Ishikawa (cell line): ENCODE data around the gene SASH1.

ENCODE experiments used
- CREB1 ChIP-seq: IDR thresholded peaks from 2 replicates; pipeline ENCODE4 v1.6.1; 2012; ENCODE audit warnings: low read depth
- EP300 ChIP-seq: IDR thresholded peaks from 2 replicates; pipeline ENCODE4 v1.6.1; 2012; ENCODE audit warnings: borderline replicate concordance
- MAX ChIP-seq: IDR thresholded peaks from 2 replicates; pipeline ENCODE4 v1.6.1; 2012
- TAF1 ChIP-seq: IDR thresholded peaks from 2 replicates; pipeline ENCODE4 v1.6.1; 2012; ENCODE audit warnings: low read depth, mild to moderate bottlenecking

- TF ChIP-seq CREB1 (no peak), TAF1 (no peak), MAX (no peak), EP300 (no peak)
Measured at GRCh38 chr6:148414092-148414489, 71.5 kb downstream of the SASH1 start.
